Smooth muscle cell (in vitro differentiated cells): ENCODE data around the gene TBX15. TPM values are rescaled to one million over a fixed set of nuclear protein-coding genes. Genes with fewer than 3 reads are reported as not detected.

ENCODE experiments used
- DNase-seq: peaks from one replicate; lab custom pipeline; 2025; ENCODE audit not compliant: unreplicated experiment; lab: John Stamatoyannopoulos, UW
- H2AFZ ChIP-seq: fragments of 200-600 bp; sonication (generic); 2 replicates; pipeline ENCODE4 v1.6.0; 2016; ENCODE audit warnings: antibody characterized with exemption, low read depth, mild to moderate bottlenecking
- H3F3A ChIP-seq: fragments of 200-600 bp; sonication (generic); 2 replicates; pipeline ENCODE4 v1.6.0; 2017; ENCODE audit warnings: antibody characterized with exemption, low read depth
- H3K27ac ChIP-seq: fragments of 200-600 bp; sonication (generic); 2 replicates; pipeline ENCODE4 v1.5.1; 2016; ENCODE audit warnings: low read depth, mild to moderate bottlenecking
- H3K27me3 ChIP-seq: fragments of 200-600 bp; sonication (generic); 2 replicates; pipeline ENCODE4 v1.6.1; 2016; ENCODE audit warnings: low read depth, mild to moderate bottlenecking
- H3K36me3 ChIP-seq: fragments of 200-600 bp; sonication (generic); 2 replicates; pipeline ENCODE4 v1.5.1; 2016; ENCODE audit warnings: low read depth
- H3K4me1 ChIP-seq: fragments of 200-600 bp; sonication (generic); 2 replicates; pipeline ENCODE4 v1.5.1; 2016; ENCODE audit warnings: low read depth
- H3K4me2 ChIP-seq: fragments of 200-600 bp; sonication (generic); 2 replicates; pipeline ENCODE4 v1.6.0; 2016; ENCODE audit warnings: mild to moderate bottlenecking
- H3K4me3 ChIP-seq: fragments of 200-600 bp; sonication (generic); 2 replicates; pipeline ENCODE4 v1.5.1; 2016; ENCODE audit warnings: mild to moderate bottlenecking
- H3K79me2 ChIP-seq: fragments of 200-600 bp; sonication (generic); 2 replicates; pipeline ENCODE4 v1.6.0; 2016; ENCODE audit warnings: low read depth, mild to moderate bottlenecking
- H3K9ac ChIP-seq: fragments of 200-600 bp; sonication (generic); 2 replicates; pipeline ENCODE4 v1.6.0; 2016; ENCODE audit warnings: low read depth
- H3K9me3 ChIP-seq: fragments of 200-600 bp; sonication (generic); replicated peaks from 2 replicates; pipeline ENCODE4 v1.5.1; 2016; ENCODE audit warnings: low read depth
- H4K20me1 ChIP-seq: fragments of 200-600 bp; sonication (generic); 2 replicates; pipeline ENCODE4 v1.6.0; 2016; ENCODE audit warnings: low read depth
- WGBS: methylation state at CpG from one replicate; pipeline ENCODE4 v1.1.7; 2016; ENCODE audit warnings: low lambda C conversion rate; 5-methylcytosine and 5-hydroxymethylcytosine counted together
- polyA plus RNA-seq: library from polyadenylated mRNA; unstranded; fragments of >200 nt; fragmentation: Nextera tagmentation; extraction: Ambion mirVana; gene quantifications from 2 replicates; pipeline ENCODE4 v1.2.1, GENCODE V29; 2016
- total RNA-seq: library from RNA; depleted of rRNA; stranded (reverse); fragments of >200 nt; gene quantifications from 2 replicates; pipeline ENCODE4 v1.2.3, GENCODE V29; 2014
- TF ChIP-seq, protein P1 (sequence below): fragments of 200-600 bp; sonication (generic); IDR thresholded peaks from 2 replicates; pipeline ENCODE4 v1.5.1; 2017; ENCODE audit warnings: borderline replicate concordance, mild to moderate bottlenecking, antibody characterized with exemption; ENCODE audit not compliant: insufficient read depth, poor library complexity, severe bottlenecking

The TBX15 gene
- total and polyA plus RNA-seq, 2 experiments from 2014 or later, result 2.7 to 3.5 TPM

DNA sequence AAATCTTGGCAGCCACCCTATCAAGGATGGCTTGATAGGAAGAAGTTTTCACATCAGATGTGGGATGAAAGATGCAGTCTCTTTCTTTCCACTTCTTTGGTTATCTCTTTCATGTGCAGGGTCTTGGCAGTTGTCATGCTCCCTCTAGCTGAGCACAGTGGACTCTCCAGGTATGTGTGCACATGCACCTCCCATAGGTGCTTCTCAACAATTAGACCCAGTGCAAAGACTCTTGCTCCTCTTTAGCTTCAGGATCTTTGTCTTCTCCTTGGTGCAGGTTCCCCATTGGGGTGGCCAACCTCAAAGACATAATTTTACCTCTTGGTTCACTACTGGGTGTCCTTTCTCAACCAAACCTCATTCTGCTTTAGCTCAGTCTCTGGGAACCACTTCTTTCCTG, 80.7 kb downstream of the TBX15 start:
- Histone ChIP-seq H3K9me3 (no peaks in the 10 kb centered on the region), H2AFZ (no peak overlapping the region), H3K27me3 (no peaks in the 10 kb centered on the region), H4K20me1 (no peaks in the 10 kb centered on the region), H3K27ac (no peak overlapping the region), H3K4me3 (no peak overlapping the region), H3K36me3 (no peaks in the 10 kb centered on the region), H3K4me2 (no peak overlapping the region), H3K4me1 (no peaks in the 10 kb centered on the region), H3K79me2 (no peaks in the 10 kb centered on the region), H3F3A (no peaks in the 10 kb centered on the region), H3K9ac (no peak overlapping the region)
- no peak for DNase-seq
- TF ChIP-seq, protein P1, sequence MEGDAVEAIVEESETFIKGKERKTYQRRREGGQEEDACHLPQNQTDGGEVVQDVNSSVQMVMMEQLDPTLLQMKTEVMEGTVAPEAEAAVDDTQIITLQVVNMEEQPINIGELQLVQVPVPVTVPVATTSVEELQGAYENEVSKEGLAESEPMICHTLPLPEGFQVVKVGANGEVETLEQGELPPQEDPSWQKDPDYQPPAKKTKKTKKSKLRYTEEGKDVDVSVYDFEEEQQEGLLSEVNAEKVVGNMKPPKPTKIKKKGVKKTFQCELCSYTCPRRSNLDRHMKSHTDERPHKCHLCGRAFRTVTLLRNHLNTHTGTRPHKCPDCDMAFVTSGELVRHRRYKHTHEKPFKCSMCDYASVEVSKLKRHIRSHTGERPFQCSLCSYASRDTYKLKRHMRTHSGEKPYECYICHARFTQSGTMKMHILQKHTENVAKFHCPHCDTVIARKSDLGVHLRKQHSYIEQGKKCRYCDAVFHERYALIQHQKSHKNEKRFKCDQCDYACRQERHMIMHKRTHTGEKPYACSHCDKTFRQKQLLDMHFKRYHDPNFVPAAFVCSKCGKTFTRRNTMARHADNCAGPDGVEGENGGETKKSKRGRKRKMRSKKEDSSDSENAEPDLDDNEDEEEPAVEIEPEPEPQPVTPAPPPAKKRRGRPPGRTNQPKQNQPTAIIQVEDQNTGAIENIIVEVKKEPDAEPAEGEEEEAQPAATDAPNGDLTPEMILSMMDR, result no peak

DNA sequence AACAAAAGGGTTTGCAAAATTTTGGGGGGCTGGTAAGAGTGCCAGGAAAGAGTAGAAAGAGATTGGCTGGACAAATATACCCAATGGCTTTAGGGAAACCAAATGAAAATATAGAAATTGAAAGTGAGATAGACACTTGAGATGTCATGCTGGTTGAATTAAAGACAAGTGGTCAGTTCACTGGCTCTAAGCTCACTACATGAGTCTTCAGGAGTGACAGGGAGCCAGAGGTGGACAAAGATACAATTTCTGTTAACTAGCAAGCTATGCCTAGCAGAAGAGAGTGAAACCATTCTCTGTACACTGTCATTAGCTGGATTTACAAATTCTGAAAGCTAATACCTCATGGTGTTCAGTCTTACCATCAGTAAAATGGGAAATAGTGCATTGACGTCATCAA, 82.5 kb downstream of the TBX15 start:
- H4K20me1 ChIP-seq, result no peaks in the 10 kb centered on the region
- 89% methylated on average over 1 of the region's 1 CpG for WGBS

DNA sequence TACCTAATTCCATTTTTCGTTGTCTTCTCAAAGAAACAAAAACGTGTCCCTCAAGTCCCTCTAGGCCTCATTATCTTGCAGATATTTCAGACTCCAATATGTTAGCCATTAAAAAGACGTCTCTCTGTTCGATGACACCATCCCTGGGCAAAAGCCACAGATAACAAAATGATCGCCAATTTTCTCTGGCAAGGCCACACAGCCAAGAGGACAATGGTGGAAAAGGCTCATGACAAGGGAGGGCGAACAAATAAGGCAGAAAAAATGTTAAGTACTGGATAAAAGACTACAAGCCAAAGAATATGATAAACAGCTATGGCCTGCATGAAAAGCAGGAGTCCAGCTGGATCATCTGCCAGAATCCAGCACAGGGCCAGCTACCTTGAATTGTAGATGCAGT, 82.9 kb downstream of the TBX15 start:
- TF ChIP-seq, protein P1, result no peak
- Histone ChIP-seq H3K9ac (no peak overlapping the region), H3K9me3 (no peaks in the 10 kb centered on the region), H3K4me3 (no peak overlapping the region), H4K20me1 (no peaks in the 10 kb centered on the region), H3K4me1 (no peaks in the 10 kb centered on the region), H3F3A (no peaks in the 10 kb centered on the region), H3K27ac (no peak overlapping the region), H3K4me2 (no peak overlapping the region), H3K27me3 (no peaks in the 10 kb centered on the region), H3K36me3 (no peaks in the 10 kb centered on the region), H3K79me2 (no peaks in the 10 kb centered on the region), H2AFZ (no peak overlapping the region)
- WGBS, result 84% methylated on average over 6 of the region's 6 CpGs
- DNase-seq, result no peak

More for the DNA sequence above, 82.5 kb downstream of the TBX15 start:
- Histone ChIP-seq H3K9ac (no peak overlapping the region), H3K36me3 (no peaks in the 10 kb centered on the region), H3K4me2 (no peak overlapping the region), H3K79me2 (no peaks in the 10 kb centered on the region), H3K27me3 (no peaks in the 10 kb centered on the region), H3K4me3 (no peak overlapping the region), H3K27ac (no peak overlapping the region), H3F3A (no peaks in the 10 kb centered on the region), H3K9me3 (no peaks in the 10 kb centered on the region), H2AFZ (no peak overlapping the region), H3K4me1 (no peaks in the 10 kb centered on the region)
- DNase-seq, result no peak
- TF ChIP-seq, protein P1, result no peak

DNA sequence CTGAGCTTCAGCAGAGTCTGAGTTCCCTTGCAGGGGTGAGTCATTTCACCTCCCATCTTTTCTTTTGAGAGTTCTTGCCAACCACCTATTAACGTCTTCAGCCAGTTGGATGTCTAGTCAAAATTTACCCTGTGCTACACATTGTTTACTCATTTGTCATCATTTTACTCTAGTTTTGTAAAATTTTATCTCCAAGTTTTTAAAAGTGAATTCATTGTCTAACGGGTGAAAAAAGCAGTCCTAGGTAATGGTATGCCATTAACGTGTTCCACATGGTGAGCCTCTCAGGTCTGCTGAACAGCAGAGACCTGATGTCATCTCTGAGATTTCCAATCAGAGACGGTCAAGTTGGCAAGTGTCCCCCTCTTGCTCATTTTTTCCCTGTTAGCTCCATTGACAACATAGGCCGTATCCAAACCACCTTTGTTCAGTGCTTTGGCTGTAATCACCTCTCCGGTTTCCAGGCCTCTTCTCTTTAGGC, 85.4 kb downstream of the TBX15 start:
- Histone ChIP-seq H3K36me3 (no peaks in the 10 kb centered on the region), H3K4me2 (no peak overlapping the region), H3F3A (no peaks in the 10 kb centered on the region), H4K20me1 (no peaks in the 10 kb centered on the region), H2AFZ (no peak overlapping the region), H3K27me3 (no peaks in the 10 kb centered on the region), H3K79me2 (no peaks in the 10 kb centered on the region), H3K9me3 (no peaks in the 10 kb centered on the region), H3K4me1 (no peaks in the 10 kb centered on the region), H3K27ac (no peak overlapping the region), H3K4me3 (no peak overlapping the region), H3K9ac (no peak overlapping the region)
- WGBS, result 90% methylated on average over 6 of the region's 6 CpGs
- no peak for DNase-seq
- TF ChIP-seq, protein P1, result no peak
